Mucosa of descending colon (tissue), 3 donors: ENCODE results near the gene MBIP. TPM values are rescaled to one million over a fixed set of nuclear protein-coding genes. Genes with fewer than 3 reads are reported as not detected.

ENCODE experiments used
- ATAC-seq: fragments of 200-7000 bp; cut with Tn5 transposase; one replicate; pipeline ENCODE4 v1.9.1; 2020; ENCODE audit warnings: mild to moderate bottlenecking, moderate library complexity
- DNase-seq, 3 donors: peaks; one replicate each; pipeline ENCODE4 v3.0.0-alpha.2; 2020
- H3K36me3 ChIP-seq: fragments of 200-600 bp; one replicate; pipeline ENCODE4 v1.8.0; 2021; ENCODE audit warnings: low read depth, mild to moderate bottlenecking
- H3K4me1 ChIP-seq: fragments of 200-600 bp; one replicate; pipeline ENCODE4 v1.8.0; 2021; ENCODE audit warnings: low read depth, mild to moderate bottlenecking
- H3K4me3 ChIP-seq: fragments of 200-600 bp; one replicate; pipeline ENCODE4 v1.8.0; 2021; ENCODE audit warnings: mild to moderate bottlenecking
- H3K9me3 ChIP-seq: fragments of 200-600 bp; one replicate; pipeline ENCODE4 v1.8.0; 2021; ENCODE audit warnings: mild to moderate bottlenecking
- CTCF ChIP-seq: fragments of 200-600 bp; IDR thresholded peaks from one replicate; pipeline ENCODE4 v1.8.0; 2022; ENCODE audit warnings: antibody characterized with exemption, mild to moderate bottlenecking
- intact Hi-C, 2 donors: fragments of 100-400 bp; cut with DNase I in 1 of 2; cut with micrococcal nuclease in 1 of 2; formaldehyde crosslinking; loops; one replicate each; pipeline versions ENCODE4 v1.11.0 to v1.11.1; 2022; cut with DNase I, micrococcal nuclease
- total RNA-seq, 3 donors: library from RNA; stranded (reverse); fragmentation: NEBNext Ultra II Directional in 2 of 3; extraction: Animal tissue kit (Norgen Biotek cat#: 25700) in 2 of 3; gene quantifications; one replicate each; pipeline versions ENCODE4 v1.2.1 to v1.2.4, GENCODE V29; 2021 to 2023
- donor health status: DM: no; HTN: no; CAD: no; lungs with moderate emphysema.
- donor health status: DM: no; HTN: no; CAD: no.
- donor health status: DM: no; HTN: yes; CAD: no.

The MBIP gene
- total RNA-seq, 3 donors from 2014 or later: 20.6 to 22.6 (median 21.4) TPM

DNA sequence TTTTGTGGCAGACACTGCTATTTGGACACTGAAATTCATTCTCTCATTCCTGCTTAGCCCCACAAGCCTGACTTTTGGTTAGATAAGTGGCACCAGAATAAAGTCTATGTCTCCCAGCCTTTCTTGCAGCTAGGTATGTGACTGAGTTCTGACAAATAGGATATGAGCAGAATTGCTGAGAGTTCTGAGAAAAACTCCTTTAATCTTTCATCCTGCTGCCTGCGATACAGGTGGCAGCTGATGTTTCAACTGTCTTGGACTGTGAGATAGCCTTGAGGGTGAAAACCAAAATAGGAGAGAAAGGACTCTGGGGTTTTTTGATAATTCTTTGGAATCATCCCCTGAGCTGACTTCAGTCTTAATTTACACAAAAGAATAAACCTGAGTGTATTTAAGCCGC, 55.8 kb downstream of the MBIP start:
- intact Hi-C loops: no loop called here
- ATAC-seq (no peak), DNase-seq (no peak)
- TF ChIP-seq CTCF: no peak
- Histone ChIP-seq H3K36me3 (no peaks in the 10 kb centered on the region), H3K4me1 (no peaks in the 10 kb centered on the region), H3K4me3 (no peak overlapping the region), H3K9me3 (no peaks in the 10 kb centered on the region)

DNA sequence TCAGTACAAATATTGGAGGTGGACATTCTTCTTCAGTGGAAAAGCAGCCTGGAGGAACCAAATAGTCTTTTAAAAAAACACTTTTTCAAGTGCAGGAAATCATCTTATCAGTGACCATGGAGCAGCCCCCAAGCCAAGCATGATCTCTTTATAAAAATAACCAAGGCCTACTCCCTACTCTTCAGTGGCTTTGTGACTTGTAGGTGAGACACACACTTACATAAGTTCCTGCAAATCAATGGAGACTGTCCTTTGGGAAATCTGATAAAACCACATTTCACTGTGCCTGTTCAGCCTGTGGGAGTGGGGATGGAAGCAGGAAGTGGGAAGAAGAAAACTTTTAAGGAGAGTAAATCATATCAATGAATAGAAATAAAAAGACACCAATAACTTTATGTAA, 56.3 kb downstream of the MBIP start:
- no peaks in the 10 kb centered on the region for H3K4me1 ChIP-seq
- intact Hi-C loops: no loop called here
- H3K9me3 ChIP-seq: no peaks in the 10 kb centered on the region
- H3K36me3 ChIP-seq: no peaks in the 10 kb centered on the region
- no peak for TF ChIP-seq CTCF
- ATAC-seq: no peak
- no peak overlapping the region for H3K4me3 ChIP-seq
- DNase-seq: no peak

DNA sequence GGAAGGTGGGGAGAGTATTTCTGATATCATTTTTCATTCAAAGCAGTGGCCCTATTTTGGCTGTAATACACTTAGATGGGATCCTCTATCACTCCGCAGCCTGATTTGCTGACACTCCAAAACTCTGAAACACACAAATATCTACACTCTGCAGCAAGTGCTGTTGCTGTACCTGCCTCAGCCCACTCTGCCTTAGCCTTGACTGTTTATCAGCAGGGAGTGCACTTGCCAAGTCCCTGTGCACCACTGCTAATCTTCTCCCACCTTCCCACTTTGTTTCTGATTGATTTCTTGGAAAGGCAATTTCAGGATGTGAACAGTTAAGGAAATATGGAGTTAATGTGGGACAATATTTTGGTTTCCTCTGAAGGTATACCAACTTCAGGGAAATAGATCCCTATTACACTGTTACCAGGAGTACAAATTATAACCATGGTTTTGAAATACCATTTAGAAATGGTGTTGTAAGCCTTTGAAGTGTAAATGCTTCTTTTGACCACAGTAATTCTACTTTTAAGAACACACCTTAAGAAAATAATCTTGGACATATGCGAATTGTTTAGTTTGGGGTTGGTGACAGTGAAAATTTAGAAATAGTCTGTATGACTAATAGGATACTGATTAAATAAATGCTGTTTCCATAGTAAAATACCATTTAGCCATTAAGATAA, 59.3 kb downstream of the MBIP start:
- Histone ChIP-seq H3K9me3 (no peaks in the 10 kb centered on the region), H3K4me3 (no peak overlapping the region), H3K36me3 (no peaks in the 10 kb centered on the region), H3K4me1 (peaks cover 5% of the 10 kb centered on the region)
- no peak for ATAC-seq
- no peak for TF ChIP-seq CTCF
- intact Hi-C loops: no loop called here
- no peak for DNase-seq

DNA sequence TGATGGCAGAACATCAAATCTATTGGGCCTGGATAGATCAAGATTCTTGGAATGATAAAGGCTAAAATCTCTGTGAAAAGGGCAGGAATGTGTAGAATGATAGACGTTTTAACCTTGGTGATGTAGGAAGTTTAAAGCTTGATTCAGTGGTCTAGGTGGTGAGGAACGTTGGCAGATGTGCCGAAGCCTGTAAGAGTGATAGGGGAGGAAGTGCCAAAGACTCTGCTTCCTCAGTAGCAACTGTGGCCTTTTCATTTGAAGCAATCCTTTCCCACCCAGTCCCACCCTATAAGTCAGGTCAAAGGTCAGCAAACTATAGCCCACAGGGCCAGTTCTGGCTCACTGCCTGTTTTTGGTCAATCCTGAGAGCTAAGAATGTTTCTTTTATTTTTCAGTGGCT, 62.2 kb downstream of the MBIP start:
- Histone ChIP-seq H3K36me3 (no peaks in the 10 kb centered on the region), H3K4me1 (peaks cover 10% of the 10 kb centered on the region), H3K9me3 (no peaks in the 10 kb centered on the region), H3K4me3 (no peak overlapping the region)
- intact Hi-C loops: no loop called here
- DNase-seq: no peak
- TF ChIP-seq CTCF: no peak
- ATAC-seq: no peak

GRCh38 chr14:36256126-36256801, 64.2 kb downstream of the MBIP start:
- peak in 1 of 3 donors; percentile 21 for DNase-seq
- TF ChIP-seq CTCF: no peak

More at GRCh38 chr14:36256126-36256801, 64.2 kb downstream of the MBIP start:
- H3K4me1 ChIP-seq: peaks cover 10% of the 10 kb centered on the region
- intact Hi-C loops: no loop called here
- H3K36me3 ChIP-seq: no peaks in the 10 kb centered on the region
- peak; percentile 85 for ATAC-seq
- H3K9me3 ChIP-seq: no peaks in the 10 kb centered on the region
- no peak overlapping the region for H3K4me3 ChIP-seq
